ENCODE results near the gene RSL24D1. TPM values are rescaled to one million over a fixed set of nuclear protein-coding genes. Genes with fewer than 3 reads are reported as not detected.

Gene RSL24D1
- total RNA-seq, 1 experiment from 2014 or later, result 111 TPM

DNA sequence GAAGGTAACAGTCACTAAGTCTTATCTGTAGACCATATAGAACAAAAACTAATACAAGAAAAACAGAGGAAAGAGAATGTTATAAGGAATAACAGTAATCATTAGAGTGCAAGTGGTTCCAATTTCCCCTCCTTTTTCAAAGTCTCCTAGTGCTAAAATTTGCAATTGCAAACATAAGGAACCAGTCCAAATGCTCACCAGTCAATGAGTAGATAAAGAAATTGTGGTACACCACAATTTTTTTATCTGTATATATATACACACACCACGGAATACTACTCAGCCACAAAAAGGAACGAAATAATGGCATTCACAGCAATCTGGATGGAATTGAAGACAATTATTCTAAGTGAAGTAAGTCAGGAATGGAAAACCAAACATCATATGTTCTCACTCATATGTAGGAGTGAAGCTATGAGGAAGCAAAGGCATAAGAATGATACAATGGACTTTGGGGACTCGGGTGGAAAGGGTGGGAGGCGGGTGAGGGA is 38.9 kb upstream of the RSL24D1 start:
- Mint-ChIP-seq H3K4me3 (no peak overlapping the region), H3K4me1 (no peaks in the 10 kb centered on the region), H3K27ac (no peak overlapping the region; a peak in 1 of 7 replicates), H3K9me3 (no peaks in the 10 kb centered on the region), H3K36me3 (ENCODE audit: insufficient read depth in 1 of 3, low read depth in 3 of 3) (no peaks in the 10 kb centered on the region), H3K27me3 (ENCODE audit: low read depth) (no peaks in the 10 kb centered on the region)
- H3K9ac ChIP-seq (ENCODE audit: extremely low read depth, insufficient read length, low read length), result no peak overlapping the region
- no peak overlapping the region for H3K56ac ChIP-seq (ENCODE audit: insufficient read length, low read depth, low read length)
- H3K18ac ChIP-seq (ENCODE audit: insufficient read length, low read depth, low read length), result no peak overlapping the region
- TF ChIP-seq, protein P1, sequence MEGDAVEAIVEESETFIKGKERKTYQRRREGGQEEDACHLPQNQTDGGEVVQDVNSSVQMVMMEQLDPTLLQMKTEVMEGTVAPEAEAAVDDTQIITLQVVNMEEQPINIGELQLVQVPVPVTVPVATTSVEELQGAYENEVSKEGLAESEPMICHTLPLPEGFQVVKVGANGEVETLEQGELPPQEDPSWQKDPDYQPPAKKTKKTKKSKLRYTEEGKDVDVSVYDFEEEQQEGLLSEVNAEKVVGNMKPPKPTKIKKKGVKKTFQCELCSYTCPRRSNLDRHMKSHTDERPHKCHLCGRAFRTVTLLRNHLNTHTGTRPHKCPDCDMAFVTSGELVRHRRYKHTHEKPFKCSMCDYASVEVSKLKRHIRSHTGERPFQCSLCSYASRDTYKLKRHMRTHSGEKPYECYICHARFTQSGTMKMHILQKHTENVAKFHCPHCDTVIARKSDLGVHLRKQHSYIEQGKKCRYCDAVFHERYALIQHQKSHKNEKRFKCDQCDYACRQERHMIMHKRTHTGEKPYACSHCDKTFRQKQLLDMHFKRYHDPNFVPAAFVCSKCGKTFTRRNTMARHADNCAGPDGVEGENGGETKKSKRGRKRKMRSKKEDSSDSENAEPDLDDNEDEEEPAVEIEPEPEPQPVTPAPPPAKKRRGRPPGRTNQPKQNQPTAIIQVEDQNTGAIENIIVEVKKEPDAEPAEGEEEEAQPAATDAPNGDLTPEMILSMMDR (conservative IDR thresholded peaks at IDR 0.05), result no peak
- no peak overlapping the region for H3K23ac ChIP-seq (ENCODE audit: insufficient read length, low read depth, low read length)
- no peak overlapping the region for H3K27ac ChIP-seq (ENCODE audit: insufficient read length, low read depth, low read length)
- no peak overlapping the region for H2AFZ ChIP-seq (ENCODE audit: low read length)
- no peak overlapping the region for H4K91ac ChIP-seq (ENCODE audit: insufficient read length, low read depth, low read length)
- H3K9me3 ChIP-seq (ENCODE audit: control insufficient read depth, low read depth, low read length), result no peaks in the 10 kb centered on the region
- H3K27me3 ChIP-seq (ENCODE audit: insufficient read depth, low read length), result no peaks in the 10 kb centered on the region
- H4K20me1 ChIP-seq (ENCODE audit: control insufficient read depth, insufficient read depth, insufficient read length), result no peaks in the 10 kb centered on the region
- no CpG with 5 or more reads among the region's 4 CpGs for WGBS (ENCODE audit: extremely low coverage, insufficient read length, low lambda C conversion rate)
- no peak overlapping the region for H4K5ac ChIP-seq (ENCODE audit: insufficient read length, low read depth, low read length)
- H3K4me2 ChIP-seq (ENCODE audit: insufficient read depth, insufficient read length, low read length), result no peak overlapping the region
- H3K14ac ChIP-seq (ENCODE audit: insufficient read depth, low read length), result no peak overlapping the region
- no peak overlapping the region for H3T11ph ChIP-seq (ENCODE audit: low read length)
- no peak overlapping the region for H2BK15ac ChIP-seq (ENCODE audit: low read depth, low read length)
- no peak overlapping the region for H4K8ac ChIP-seq (replicated peaks; ENCODE audit: insufficient read length, low read depth, low read length)
- H2AK5ac ChIP-seq (ENCODE audit: insufficient read length, low read length), result no peak overlapping the region
- no peak overlapping the region for H2BK5ac ChIP-seq (ENCODE audit: insufficient read length, low read length)
- H3K4ac ChIP-seq (ENCODE audit: low read depth, low read length), result no peak overlapping the region
- no peaks in the 10 kb centered on the region for H3K4me1 ChIP-seq (ENCODE audit: insufficient read depth, low read length)
- H3K79me2 ChIP-seq (ENCODE audit: insufficient read depth, low read length), result no peaks in the 10 kb centered on the region
- no peak for DNase-seq
- no peak overlapping the region for H2BK20ac ChIP-seq (ENCODE audit: low read depth, low read length, poor library complexity, severe bottlenecking)
- H3K23me2 ChIP-seq (ENCODE audit: insufficient read length, low read depth, low read length, poor library complexity, severe bottlenecking), result no peaks in the 10 kb centered on the region
- H2BK120ac ChIP-seq (ENCODE audit: low read depth, low read length, poor library complexity, severe bottlenecking), result no peak overlapping the region
- H2BK12ac ChIP-seq (ENCODE audit: insufficient read length, low read depth, low read length), result no peak overlapping the region
- H3K79me1 ChIP-seq (ENCODE audit: insufficient read depth, low read depth, low read length, poor library complexity, severe bottlenecking), result no peaks in the 10 kb centered on the region

Measured in H9 (cell line).